ENCODE data around the gene ACSM3. TPM values are rescaled to one million over a fixed set of nuclear protein-coding genes. Genes with fewer than 3 reads are reported as not detected.
"Not testable (repeated sequence)": the region's sequence is repeated elsewhere in the genome, so short reads cannot be mapped to it uniquely, and the experiment has no call there.

ACSM3 gene
- total and polyA plus RNA-seq, 9 donors: 1.5 to 3.4 (median 2.6) TPM

DNA sequence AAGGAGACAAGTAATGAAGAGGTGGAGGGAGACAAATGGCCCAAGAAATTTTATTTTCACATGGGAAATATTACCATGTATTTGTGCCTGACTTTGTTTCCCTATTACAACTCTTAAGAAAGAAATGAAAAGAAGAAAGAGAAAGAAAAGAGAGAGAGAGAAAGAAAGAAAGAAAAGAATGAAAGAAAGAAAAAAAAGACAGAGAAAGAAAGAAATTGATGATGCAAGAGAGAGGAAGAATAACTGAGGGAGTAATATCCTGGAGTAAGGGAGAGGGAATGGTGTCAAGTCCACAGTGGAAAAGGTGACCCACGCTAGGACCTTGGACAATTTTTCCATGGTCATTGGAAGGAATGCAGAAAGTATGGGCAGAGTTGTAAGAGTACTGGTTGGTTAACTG is 10.1 kb upstream of the ACSM3 start:
- Histone ChIP-seq H3K9me3 (replicated peaks; ENCODE audit: control insufficient read depth, low read depth, low read length) (no peaks in the 10 kb centered on the region), H3K4me3 (ENCODE audit: low read length) (no peak overlapping the region), H3K36me3 (ENCODE audit: control insufficient read depth, insufficient read depth, low read length) (no peaks in the 10 kb centered on the region), H3K27ac (ENCODE audit: low read length) (no peak overlapping the region), H3K4me1 (ENCODE audit: control insufficient read depth, insufficient read depth, low read length) (no peaks in the 10 kb centered on the region), H3K27me3 (ENCODE audit: control insufficient read depth, insufficient read depth, low read length) (no peaks in the 10 kb centered on the region)
- 71% methylated on average over 1 of the region's 1 CpG for WGBS (ENCODE audit: insufficient coverage)
- no peak for DNase-seq

GRCh38 chr16:20755238-20755637 is 8.6 kb upstream of the ACSM3 start:
- no peaks in the 10 kb centered on the region for H3K4me1 ChIP-seq (ENCODE audit: control insufficient read depth, insufficient read depth, low read length)

DNA sequence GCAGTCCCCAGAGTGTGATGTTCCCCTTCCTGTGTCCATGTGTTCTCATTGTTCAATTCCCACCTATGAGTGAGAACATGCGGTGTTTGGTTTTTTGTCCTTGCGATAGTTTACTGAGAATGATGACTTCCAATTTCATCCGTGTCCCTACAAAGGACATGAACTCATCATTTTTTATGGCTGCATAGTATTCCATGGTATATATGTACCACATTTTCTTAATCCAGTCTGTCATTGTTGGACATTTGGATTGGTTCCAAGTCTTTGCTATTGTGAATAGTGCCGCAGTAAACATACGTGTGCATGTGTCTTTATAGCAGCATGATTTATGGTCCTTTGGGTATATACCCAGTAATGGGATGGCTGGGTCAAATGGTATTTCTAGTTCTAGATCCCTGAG is 8.0 kb upstream of the ACSM3 start:
- no CpG with 5 or more reads among the region's 5 CpGs for WGBS (ENCODE audit: insufficient coverage)
- H3K9me3 ChIP-seq (replicated peaks; ENCODE audit: control insufficient read depth, low read depth, low read length); H3K4me3 ChIP-seq (ENCODE audit: low read length); H3K27me3 ChIP-seq (ENCODE audit: control insufficient read depth, insufficient read depth, low read length); DNase-seq; H3K4me1 ChIP-seq (ENCODE audit: control insufficient read depth, insufficient read depth, low read length); H3K36me3 ChIP-seq (ENCODE audit: control insufficient read depth, insufficient read depth, low read length); H3K27ac ChIP-seq (ENCODE audit: low read length): not testable (repeated sequence)

More at GRCh38 chr16:20755238-20755637, 8.6 kb upstream of the ACSM3 start:
- DNase-seq: no peak
- Histone ChIP-seq H3K36me3 (ENCODE audit: control insufficient read depth, insufficient read depth, low read length) (no peaks in the 10 kb centered on the region), H3K27ac (ENCODE audit: low read length) (no peak overlapping the region), H3K4me3 (ENCODE audit: low read length) (no peak overlapping the region), H3K27me3 (ENCODE audit: control insufficient read depth, insufficient read depth, low read length) (no peaks in the 10 kb centered on the region), H3K9me3 (replicated peaks; ENCODE audit: control insufficient read depth, low read depth, low read length) (no peaks in the 10 kb centered on the region)
- no CpG with 5 or more reads among the region's 1 CpG for WGBS (ENCODE audit: insufficient coverage)

DNA sequence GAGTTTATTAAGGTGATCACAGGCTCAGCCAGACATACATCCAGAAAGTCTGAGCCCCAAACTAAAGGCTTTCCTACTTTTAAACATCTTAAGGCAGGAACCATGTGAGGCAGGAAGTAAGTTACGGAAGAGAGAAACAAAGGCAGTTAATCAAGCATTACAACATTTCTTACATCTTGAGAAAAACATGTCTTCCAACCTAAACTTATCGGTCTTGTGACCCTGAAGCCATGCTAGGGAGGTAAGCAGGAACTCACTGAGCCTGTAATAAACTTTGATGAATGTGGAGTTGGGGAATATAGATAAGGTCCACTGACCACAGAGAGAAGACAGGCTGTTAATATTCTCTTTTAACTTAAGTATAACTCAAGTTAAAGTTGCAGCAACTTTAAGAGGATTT is 3.5 kb upstream of the ACSM3 start:
- Histone ChIP-seq H3K4me1 (ENCODE audit: control insufficient read depth, insufficient read depth, low read length) (no peaks in the 10 kb centered on the region), H3K27me3 (ENCODE audit: control insufficient read depth, insufficient read depth, low read length) (no peaks in the 10 kb centered on the region), H3K27ac (ENCODE audit: low read length) (no peak overlapping the region), H3K9me3 (replicated peaks; ENCODE audit: control insufficient read depth, low read depth, low read length) (no peaks in the 10 kb centered on the region), H3K4me3 (ENCODE audit: low read length) (no peak overlapping the region), H3K36me3 (ENCODE audit: control insufficient read depth, insufficient read depth, low read length) (no peaks in the 10 kb centered on the region)
- no CpG with 5 or more reads among the region's 2 CpGs for WGBS (ENCODE audit: insufficient coverage)
- DNase-seq: no peak

- H3K36me3 ChIP-seq (ENCODE audit: control insufficient read depth, insufficient read depth, low read length): no peaks in the 10 kb centered on the region
- 80% methylated on average over 1 of the region's 1 CpG for WGBS (ENCODE audit: insufficient coverage)
- no peak for DNase-seq
- H3K27me3 ChIP-seq (ENCODE audit: control insufficient read depth, insufficient read depth, low read length): no peaks in the 10 kb centered on the region
- H3K4me3 ChIP-seq (ENCODE audit: low read length): no peak overlapping the region
- H3K9me3 ChIP-seq (replicated peaks; ENCODE audit: control insufficient read depth, low read depth, low read length): no peaks in the 10 kb centered on the region
- H3K27ac ChIP-seq (ENCODE audit: low read length): no peak overlapping the region
- H3K4me1 ChIP-seq (ENCODE audit: control insufficient read depth, insufficient read depth, low read length): no peaks in the 10 kb centered on the region
These were observed 2.6 kb upstream of the ACSM3 start for GRCh38 chr16:20761175-20761574.

- H3K27ac ChIP-seq (ENCODE audit: low read length): no peak overlapping the region
These were observed 1.2 kb upstream of the ACSM3 start for GRCh38 chr16:20762404-20763123.

DNA sequence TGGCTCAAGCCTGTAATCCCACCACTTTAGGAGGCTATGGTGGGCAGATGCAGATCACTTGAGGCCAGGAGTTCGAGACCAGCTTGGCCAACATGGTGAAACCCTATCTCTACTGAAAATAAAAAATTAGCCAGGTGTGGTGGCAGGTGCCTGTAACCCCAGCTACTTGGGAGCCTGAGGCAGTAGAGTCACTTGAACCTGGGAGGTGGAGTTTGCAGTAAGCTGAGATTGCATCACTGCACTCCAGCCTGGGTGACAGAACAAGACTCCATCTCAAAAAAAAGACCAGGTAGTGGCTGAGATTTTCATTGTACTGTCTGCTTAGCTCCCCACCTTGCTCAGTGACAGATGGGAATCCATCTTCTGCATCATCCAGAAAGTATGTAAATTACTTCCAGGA is 634 bp downstream of the ACSM3 start:
- H3K4me1 ChIP-seq (ENCODE audit: control insufficient read depth, insufficient read depth, low read length); H3K4me3 ChIP-seq (ENCODE audit: low read length); H3K27ac ChIP-seq (ENCODE audit: low read length): not testable (repeated sequence)

More at GRCh38 chr16:20762404-20763123, 1.2 kb upstream of the ACSM3 start:
- Histone ChIP-seq H3K9me3 (replicated peaks; ENCODE audit: control insufficient read depth, low read depth, low read length) (no peaks in the 10 kb centered on the region), H3K36me3 (ENCODE audit: control insufficient read depth, insufficient read depth, low read length) (no peaks in the 10 kb centered on the region), H3K4me3 (ENCODE audit: low read length) (no peak overlapping the region), H3K27me3 (ENCODE audit: control insufficient read depth, insufficient read depth, low read length) (no peaks in the 10 kb centered on the region), H3K4me1 (ENCODE audit: control insufficient read depth, insufficient read depth, low read length) (no peaks in the 10 kb centered on the region)
- no CpG with 5 or more reads among the region's 3 CpGs for WGBS (ENCODE audit: insufficient coverage)
- DNase-seq: no peak

DNA sequence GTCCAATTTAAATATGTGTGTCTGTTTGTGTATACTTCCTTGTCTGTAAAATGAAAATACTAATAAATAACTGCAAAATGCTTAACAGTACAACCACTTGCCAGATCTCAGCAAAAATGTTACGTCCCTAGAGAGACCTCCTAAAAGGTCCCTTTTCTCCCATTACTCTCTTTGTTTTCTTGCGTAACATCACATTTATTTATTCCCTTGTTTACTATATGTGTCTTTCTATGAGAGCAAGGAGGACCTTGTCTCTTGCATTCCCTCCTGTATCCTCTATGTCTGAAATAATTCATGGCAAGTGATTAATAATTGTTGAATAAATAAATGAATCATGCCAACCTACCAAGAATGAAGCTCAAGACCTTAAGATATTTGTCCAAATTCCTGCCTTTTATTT is 1.9 kb downstream of the ACSM3 start:
- H3K27me3 ChIP-seq (ENCODE audit: control insufficient read depth, insufficient read depth, low read length): no peaks in the 10 kb centered on the region
- no peak for DNase-seq
- no peak overlapping the region for H3K4me3 ChIP-seq (ENCODE audit: low read length)
- no peaks in the 10 kb centered on the region for H3K36me3 ChIP-seq (ENCODE audit: control insufficient read depth, insufficient read depth, low read length)
- no peaks in the 10 kb centered on the region for H3K9me3 ChIP-seq (replicated peaks; ENCODE audit: control insufficient read depth, low read depth, low read length)
- WGBS (ENCODE audit: insufficient coverage): no CpG with 5 or more reads among the region's 2 CpGs
- no peaks in the 10 kb centered on the region for H3K4me1 ChIP-seq (ENCODE audit: control insufficient read depth, insufficient read depth, low read length)
- H3K27ac ChIP-seq (ENCODE audit: low read length): no peak overlapping the region

More for the DNA sequence above, 634 bp downstream of the ACSM3 start:
- H3K9me3 ChIP-seq (replicated peaks; ENCODE audit: control insufficient read depth, low read depth, low read length); H3K27me3 ChIP-seq (ENCODE audit: control insufficient read depth, insufficient read depth, low read length); DNase-seq; H3K36me3 ChIP-seq (ENCODE audit: control insufficient read depth, insufficient read depth, low read length): not testable (repeated sequence)
- no CpG with 5 or more reads among the region's 1 CpG for WGBS (ENCODE audit: insufficient coverage)

- H3K9me3 ChIP-seq (replicated peaks; ENCODE audit: control insufficient read depth, low read depth, low read length): no peaks in the 10 kb centered on the region
- H3K27me3 ChIP-seq (ENCODE audit: control insufficient read depth, insufficient read depth, low read length): no peaks in the 10 kb centered on the region
- no peak overlapping the region for H3K27ac ChIP-seq (ENCODE audit: low read length)
- no peak for DNase-seq
- no peaks in the 10 kb centered on the region for H3K36me3 ChIP-seq (ENCODE audit: control insufficient read depth, insufficient read depth, low read length)
- no peak overlapping the region for H3K4me3 ChIP-seq (ENCODE audit: low read length)
- H3K4me1 ChIP-seq (ENCODE audit: control insufficient read depth, insufficient read depth, low read length): no peaks in the 10 kb centered on the region
- WGBS (ENCODE audit: insufficient coverage): 100% methylated on average over 1 of the region's 5 CpGs
These were observed 2.5 kb downstream of the ACSM3 start for GRCh38 chr16:20766294-20766693.

- H3K27ac ChIP-seq (ENCODE audit: low read length): no peak overlapping the region
- no peaks in the 10 kb centered on the region for H3K4me1 ChIP-seq (ENCODE audit: control insufficient read depth, insufficient read depth, low read length)
- no peaks in the 10 kb centered on the region for H3K36me3 ChIP-seq (ENCODE audit: control insufficient read depth, insufficient read depth, low read length)
- H3K4me3 ChIP-seq (ENCODE audit: low read length): no peak overlapping the region
- H3K27me3 ChIP-seq (ENCODE audit: control insufficient read depth, insufficient read depth, low read length): no peaks in the 10 kb centered on the region
- H3K9me3 ChIP-seq (replicated peaks; ENCODE audit: control insufficient read depth, low read depth, low read length): no peaks in the 10 kb centered on the region
- no peak for DNase-seq
These were observed 3.8 kb downstream of the ACSM3 start for GRCh38 chr16:20767577-20767976.

DNA sequence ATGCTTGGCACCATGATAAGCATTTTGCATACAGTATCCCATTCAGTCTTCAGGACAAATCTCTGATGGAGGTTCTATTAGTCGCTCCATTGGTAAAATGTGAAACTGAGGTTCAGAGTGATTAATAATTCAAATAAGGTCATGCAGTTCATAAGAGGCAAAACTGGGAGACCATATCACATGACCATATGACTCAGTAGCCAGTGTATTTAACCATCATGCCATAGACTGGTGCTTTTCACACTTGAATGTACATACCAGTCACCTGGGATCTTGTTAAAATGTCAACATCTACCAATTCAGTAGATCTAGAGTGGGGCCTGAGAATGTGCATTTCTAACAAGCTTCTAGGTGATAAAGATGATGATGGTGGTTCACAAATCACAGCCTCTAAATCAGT is 4.3 kb downstream of the ACSM3 start:
- no peak overlapping the region for H3K4me3 ChIP-seq (ENCODE audit: low read length)
- WGBS (ENCODE audit: insufficient coverage): no CpG with 5 or more reads among the region's 1 CpG

More for the DNA sequence above, 4.3 kb downstream of the ACSM3 start:
- Histone ChIP-seq H3K36me3 (ENCODE audit: control insufficient read depth, insufficient read depth, low read length) (no peaks in the 10 kb centered on the region), H3K4me1 (ENCODE audit: control insufficient read depth, insufficient read depth, low read length) (no peaks in the 10 kb centered on the region), H3K27me3 (ENCODE audit: control insufficient read depth, insufficient read depth, low read length) (no peaks in the 10 kb centered on the region), H3K27ac (ENCODE audit: low read length) (no peak overlapping the region), H3K9me3 (replicated peaks; ENCODE audit: control insufficient read depth, low read depth, low read length) (no peaks in the 10 kb centered on the region)
- no peak for DNase-seq
